HG02798 (cell line): Measurements from ENCODE around the gene S100A2.
A peak's percentile ranks its signal among the peaks of the same experiment; 100 is the strongest.

ENCODE experiments used
- ATAC-seq: cut with Tn5 transposase; IDR thresholded peaks from one replicate; pipeline ENCODE4 v1.9.1; 2021; ENCODE audit warnings: mild to moderate bottlenecking; ENCODE audit not compliant: unreplicated experiment, poor library complexity

Gene S100A2

DNA sequence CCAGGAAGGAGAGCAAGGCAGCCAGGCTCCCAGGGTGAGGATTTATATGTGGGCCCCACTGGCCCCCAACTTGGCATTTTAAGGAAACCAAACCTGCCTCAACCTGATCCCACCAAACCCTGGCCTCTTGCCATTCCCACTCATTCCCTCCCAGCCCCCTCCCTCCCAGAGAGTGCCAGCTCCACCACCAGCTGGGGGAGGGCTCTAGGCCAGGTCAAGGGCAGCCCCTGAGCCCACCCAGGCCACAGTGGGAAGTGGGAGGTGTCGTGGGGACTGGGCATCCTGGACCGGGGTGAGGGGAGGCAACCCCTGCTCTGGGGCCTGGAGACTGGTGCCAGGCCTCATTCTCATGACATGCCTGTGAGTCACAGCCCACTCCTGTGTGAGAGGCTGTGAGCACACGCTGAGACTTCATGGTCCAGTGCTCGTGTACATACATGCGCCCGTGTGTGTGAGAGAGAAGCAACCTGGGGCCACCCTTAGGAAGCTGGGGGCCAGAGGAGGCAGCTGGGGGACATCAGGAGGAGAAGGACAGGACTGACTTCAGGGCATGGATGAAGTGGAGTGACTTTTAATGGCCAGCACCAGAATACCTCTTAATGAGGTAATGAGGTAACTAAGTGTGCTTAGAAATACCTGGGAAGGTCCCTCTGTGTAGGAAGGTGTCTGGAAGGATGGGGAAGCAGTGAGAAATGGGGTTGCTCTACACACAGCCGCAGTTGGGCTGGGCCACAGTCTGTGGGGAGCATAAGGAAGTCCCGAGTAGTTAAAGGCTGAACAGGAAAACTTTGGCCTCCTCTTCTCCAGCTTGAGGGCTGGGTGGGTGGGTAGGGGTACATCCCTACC is at the start of gene S100A2:
S100A2 (minus strand) TSS at position 316 of the 846 bp plus-strand sequence. CDS start 1,967 bp downstream, outside the sequence.
- ATAC-seq = peak; percentile 20

DNA sequence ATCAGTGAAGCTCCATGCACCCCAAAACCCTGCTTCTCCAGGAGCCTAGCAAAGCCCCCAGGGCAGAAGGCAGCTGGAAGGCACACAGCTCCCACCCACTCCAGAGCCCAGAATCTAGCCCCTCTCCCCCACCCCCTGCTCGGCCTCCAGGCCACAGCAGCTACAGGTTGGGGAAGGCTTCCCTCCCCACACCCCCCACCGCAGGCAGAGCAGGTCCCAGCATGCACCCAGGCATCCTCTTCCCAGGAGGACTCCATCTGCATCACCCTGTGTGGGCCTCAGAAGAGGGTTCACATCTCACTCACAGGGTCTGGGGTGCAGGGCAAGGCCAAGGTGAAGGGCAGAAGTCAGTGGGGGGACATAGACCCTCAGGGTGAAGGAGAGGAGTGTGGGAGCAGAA is 49.8 kb upstream of the S100A2 start:
- no peak for ATAC-seq

DNA sequence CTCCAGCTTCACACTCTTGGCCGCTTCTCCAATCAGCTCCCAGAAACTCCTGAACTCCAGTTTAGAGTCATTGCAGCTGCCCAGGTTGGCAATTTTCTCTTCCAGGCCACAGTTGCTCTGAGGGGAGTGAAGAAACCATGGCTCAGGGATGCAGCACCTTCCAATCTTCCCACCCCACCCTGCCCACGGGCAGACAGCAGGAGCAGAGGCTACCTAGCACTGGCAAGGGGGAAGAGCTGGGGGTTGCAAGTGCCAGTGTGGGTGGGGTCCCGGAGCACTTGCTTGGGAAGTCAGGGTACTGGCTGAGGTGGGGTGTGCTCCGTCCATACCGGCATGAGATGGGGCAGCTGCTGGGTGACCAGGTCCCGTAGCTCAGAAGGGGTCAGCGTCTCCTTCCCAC is 49.3 kb upstream of the S100A2 start:
- ATAC-seq = no peak

GRCh38 chr1:153614189-153614900 is 48.7 kb upstream of the S100A2 start:
- no peak for ATAC-seq

GRCh38 chr1:153613406-153613805 is 47.8 kb upstream of the S100A2 start:
- ATAC-seq = no peak

DNA sequence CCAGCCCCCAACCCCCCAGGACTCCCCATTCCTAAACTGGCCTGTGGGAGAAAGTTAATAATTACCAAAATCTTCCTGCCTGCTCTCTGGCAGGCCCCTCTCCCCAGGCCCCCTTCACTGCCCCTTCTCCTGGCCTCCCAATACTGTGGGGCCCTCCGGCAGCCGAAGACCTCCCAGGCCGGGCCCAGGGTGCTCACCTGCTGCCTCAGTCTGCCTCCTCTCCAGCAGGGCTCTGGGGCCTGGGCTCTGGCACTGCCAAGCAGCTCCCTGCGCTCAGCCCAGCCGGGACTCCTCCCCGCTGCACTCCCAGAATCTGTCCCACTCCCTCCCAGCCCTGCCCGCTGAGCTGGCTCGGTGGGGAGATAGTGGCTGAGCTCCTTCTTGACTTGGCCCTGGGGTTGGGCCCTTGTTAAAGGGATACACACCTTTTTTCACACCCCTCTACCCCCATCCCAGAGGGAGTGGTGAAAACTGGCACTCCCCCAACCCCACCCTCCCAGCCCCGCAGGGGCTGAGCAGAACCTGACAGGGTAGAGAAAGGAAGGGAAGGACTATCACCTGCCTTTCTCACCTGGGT is 47.2 kb upstream of the S100A2 start, which contains the start of gene S100A16:
S100A16 (minus strand) TSS at position 383 of the 577 bp plus-strand sequence. CDS start 4,986 bp downstream, outside the sequence.
- ATAC-seq = no peak

DNA sequence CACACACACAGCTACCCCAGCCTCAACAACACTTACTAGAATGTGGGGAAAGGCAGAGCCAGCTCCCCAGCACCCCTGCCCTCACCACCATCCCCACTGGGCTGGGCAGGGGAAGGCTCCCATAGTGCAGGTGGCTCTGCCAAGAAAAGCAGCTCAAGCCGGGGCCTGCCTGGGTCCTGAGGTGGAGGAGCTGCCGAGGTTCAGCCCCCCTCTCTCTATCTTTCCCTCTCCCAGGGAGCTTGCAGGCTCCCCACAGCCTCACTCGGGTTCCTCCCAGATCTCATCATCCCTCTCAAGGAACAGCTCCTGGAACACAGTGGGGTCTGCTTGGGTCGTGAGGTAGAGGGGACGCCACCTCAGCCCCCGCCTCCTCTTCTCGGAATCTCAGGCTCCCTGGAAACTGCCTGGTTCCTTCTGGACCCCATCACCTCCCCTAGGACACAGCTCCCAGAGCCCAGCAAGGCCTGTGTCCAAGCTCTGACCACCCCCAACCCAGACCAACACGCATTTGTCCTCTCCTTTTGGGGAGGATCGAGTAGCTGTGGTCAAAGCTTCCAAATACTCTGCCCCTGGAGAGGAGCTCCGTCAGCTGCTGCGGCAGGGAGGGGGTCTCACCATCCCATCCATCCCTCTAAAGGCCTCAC is 46.6 kb upstream of the S100A2 start:
- ATAC-seq = no peak

DNA sequence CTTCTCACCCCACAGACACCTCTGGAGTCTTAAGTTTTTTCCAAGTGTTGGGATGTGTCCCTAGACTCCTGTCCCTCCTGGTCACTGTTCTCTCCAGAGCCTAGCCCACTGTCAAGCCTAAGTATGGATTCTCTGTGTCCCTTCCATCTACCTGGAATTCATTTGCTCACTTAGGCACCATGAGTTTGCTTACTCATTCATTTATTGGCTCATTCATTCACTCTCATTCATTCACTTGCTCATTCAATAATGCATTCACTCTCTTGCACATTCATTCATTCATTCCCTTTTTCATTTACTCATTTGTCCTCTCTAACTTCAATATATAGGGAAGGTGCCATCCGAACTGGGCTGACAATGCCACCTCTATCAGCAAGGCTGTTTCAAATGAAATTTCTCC is 45.7 kb upstream of the S100A2 start:
- ATAC-seq = no peak

DNA sequence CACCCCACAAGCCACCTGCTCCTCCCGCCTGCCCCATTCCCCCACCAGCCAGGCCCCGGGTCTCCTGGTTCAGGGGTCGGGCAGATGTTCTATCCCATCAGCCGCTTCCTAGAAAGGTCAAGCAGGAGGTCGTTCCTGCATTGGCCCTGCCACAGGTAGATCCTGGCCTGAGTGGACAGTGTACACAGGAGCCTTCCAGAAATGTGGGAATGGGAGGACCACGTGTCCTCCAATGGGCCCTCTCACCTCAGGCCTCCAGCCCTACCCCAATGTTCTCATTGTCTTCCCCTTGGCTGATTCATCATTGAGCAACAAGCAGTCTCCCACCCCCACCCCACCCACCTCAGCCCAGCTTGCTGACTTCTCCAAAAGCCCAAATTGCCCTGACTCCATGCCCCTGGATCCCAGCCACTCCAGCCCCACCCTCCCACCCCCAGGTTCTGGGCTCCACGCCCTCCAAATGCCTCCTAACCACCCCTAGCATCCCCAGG is 45.2 kb upstream of the S100A2 start:
- ATAC-seq = no peak

DNA sequence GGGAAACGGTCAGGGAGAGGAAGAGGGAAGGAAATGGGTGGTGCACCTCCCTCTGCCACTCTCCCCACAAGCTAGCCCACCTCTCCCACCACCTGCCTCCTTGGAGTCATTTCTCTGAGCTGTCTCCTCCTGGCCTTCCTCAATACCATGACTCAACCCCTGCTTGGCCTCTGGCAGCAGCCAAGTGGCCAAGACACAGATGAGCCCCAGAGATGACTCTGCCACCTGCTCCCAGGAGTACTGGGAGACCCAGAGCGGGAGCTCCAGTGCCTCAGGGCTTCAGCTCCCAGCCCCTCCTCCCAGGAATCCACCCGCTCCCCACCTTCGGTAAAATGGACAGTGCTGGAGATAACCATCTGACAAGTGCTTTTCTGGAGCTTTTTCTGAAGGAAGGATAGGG is 44.7 kb upstream of the S100A2 start:
- ATAC-seq = no peak

DNA sequence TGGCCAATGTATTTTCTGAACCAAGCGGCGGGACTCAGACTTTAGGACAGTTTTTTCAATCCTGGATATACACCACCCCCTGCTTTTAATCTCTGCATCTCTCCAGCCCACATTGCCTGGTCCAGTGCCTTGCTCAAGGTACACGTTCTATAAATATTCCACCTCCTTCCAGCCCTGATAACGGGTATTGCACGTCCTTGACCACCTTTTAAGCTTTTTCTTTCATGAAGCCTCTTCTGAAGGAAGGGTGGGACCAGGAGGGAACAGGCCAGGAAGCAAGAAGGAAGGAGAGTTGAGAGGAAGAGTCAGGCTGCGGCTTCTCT is 43.9 kb upstream of the S100A2 start:
- ATAC-seq = no peak

DNA sequence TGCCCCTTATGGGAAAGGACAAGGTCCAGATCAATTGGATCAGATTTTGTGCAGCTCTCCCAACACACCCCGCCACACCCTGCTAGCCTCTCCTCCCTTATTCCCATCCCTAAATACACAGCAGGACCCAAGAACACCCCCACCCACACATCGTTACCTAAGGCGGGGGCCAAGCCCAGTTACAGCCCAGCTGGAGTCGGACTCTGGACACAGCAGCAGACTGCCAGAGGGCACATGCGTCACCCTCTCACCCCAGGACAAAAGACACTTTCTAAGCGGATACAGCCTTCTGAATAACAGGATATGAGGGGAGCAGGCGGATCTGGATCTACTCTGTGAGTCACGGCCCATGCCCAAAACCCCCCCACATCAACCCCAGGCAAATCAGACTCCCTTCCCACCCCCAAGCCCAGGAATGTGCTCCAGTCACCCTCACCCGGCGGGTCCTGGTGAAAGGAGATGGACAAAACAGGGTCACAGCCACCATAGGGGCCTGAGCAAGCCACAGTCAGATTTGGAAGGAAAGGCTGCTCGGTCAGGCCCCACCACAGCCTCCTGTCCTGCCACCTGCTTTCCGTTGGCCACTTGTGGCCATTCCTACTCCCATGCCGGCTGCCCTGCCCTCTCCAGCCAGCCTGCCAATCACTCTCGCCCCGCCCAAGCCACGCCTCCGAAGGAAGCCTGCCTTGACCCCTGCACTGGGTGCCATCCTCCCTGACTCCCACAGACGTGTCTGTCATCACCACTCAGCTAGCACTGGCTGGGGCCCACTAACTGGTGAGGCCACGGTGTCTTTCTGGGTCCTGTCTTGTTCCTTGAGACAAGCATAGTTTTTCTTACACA is 43.3 kb upstream of the S100A2 start:
- no peak for ATAC-seq

GRCh38 chr1:153608089-153608682 is 42.5 kb upstream of the S100A2 start:
- ATAC-seq = no peak

GRCh38 chr1:153607381-153607780 is 41.7 kb upstream of the S100A2 start:
- no peak for ATAC-seq

DNA sequence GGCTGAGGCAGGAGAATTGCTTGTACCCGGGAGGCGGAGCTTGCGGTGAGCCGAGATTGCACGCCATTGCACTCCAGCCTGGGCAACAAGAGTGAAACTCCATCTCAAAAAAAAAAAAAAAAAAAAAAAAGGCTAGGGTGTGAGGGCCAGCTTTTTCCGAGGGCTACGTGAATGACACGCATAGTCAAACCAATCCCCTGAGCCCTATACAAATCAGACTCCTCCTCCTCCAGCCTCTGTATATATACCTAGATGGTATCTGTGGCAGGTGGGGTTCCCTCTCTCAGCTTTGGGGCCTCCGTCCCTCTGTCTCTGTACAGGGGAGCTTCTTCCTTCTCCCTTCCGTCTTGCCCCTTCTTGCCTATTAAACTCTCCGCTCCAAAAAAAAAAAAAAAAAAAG is 40.5 kb upstream of the S100A2 start:
- no peak for ATAC-seq

DNA sequence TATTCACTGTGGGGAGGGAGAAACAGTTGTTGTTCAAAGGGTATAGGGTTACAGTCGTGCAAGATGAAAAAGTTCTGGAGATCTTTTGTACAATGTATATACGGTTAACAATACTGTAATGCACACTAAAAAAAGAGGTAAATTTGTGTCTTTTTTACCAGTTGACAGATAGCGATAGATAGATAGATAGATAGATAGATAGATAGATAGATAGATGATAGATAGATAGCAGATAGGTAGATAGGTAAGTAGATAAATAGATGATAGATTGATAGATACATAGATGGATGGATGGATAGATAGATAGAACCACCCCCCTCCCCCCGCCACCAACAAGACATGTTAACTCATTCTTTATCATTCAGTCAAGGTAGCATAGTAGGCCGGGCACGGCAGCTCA is 37.1 kb upstream of the S100A2 start:
- ATAC-seq = no peak

DNA sequence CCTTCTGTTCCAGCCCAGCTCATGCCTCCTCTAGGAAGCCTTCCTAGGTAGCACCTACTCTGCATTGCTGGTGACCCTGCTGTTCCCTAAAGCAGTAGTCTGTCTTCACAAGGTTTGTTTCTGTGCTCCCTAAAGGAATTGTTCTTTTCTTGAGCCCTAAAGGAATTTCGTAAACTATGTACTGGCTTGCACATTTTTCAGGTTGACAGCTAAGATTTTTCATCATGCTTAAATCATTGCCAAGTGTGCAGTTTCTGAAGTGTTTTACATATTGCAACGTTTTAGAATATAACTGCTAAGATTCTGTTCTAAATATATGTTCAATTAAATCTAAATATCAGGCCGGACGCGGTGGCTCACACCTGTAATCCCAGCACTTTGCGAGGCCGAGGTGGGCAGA is 34.2 kb upstream of the S100A2 start:
- ATAC-seq = no peak

DNA sequence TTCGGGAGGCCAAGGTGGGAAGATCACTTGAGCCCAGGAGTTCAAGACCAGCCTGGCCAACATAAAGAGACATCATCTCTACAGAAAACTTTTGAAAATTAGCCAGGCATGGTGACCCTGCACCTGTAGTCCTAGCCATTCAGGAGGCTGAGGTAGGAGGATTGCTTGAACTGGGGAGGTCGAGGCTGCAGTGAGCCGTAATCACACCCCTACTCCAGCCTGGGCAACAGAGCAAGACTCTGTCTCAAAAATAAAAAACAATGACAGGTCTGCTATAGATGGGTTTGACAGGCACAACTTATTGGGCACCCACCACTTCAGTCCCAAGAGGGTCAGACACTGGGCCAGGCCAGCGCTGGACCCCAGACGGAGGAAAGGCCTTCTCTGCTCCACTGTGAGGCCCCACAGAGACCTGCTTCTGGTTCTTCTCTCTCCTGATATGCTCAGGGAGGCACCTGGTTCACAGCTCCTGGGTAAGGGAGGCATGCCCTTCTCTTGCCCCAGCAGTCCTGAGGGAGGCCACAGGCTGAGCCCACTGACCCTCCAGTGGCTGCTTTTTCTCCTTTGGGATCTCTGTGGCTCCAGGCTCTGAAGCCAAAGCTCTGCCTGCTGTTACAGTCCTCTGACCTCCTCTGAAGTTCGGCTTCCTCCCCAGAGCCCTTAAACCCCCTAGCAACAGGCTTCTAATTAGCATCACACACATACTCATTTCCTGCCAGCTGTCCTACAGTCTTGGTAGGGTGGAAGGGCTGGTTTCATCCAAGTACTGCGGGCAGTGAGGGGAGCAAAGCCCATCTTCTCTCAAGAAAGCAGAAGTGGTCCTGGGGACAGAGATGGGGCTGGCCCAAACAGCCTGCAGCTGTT is 32.9 kb upstream of the S100A2 start:
- ATAC-seq = peak; percentile 95

DNA sequence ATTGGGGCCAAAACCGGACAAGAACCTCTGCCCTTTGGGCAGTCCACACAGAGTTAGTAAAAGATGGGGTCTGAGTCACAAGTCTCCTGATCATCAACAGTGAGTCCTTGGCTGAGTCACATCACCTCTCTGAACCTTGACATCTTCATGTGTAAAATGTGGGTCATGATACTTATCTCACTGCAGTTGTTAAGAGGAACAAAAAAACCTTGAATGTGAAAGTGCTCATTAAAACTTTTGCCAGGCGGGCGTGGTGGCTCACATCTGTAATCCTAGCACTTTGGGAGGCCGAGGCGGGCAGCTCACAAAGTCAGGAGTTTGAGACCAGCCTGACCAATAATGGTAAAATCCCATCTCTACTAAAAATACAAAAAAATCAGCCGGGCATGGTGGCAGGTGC is 31.6 kb upstream of the S100A2 start:
- no peak for ATAC-seq
